Ramos (cell line): ENCODE data around the gene CPD.

Experiments used
- in situ Hi-C: fragments of 300-500 bp; cut with MboI; formaldehyde crosslinking; loops from one replicate; pipeline ENCODE4 v1.14.3; 2022; ENCODE audit warnings: low sequenced_read_pairs; ENCODE audit not compliant: unreplicated experiment

CPD gene

GRCh38 chr17:30477083-30477773 lies 98.5 kb downstream of the CPD start, which contains the start of gene GOSR1:
GOSR1 (plus strand) TSS chr17:30477408; CDS start chr17:30477434, 26 bp downstream.
- in situ Hi-C loops, result no loop called here

- in situ Hi-C loops, result no loop called here
Observed at GRCh38 chr17:30477774-30478115, 99.0 kb downstream of the CPD start.

GRCh38 chr17:30482555-30482954 lies 103.8 kb downstream of the CPD start:
- in situ Hi-C loops, result no loop called here

- in situ Hi-C loops, result no loop called here
Observed at GRCh38 chr17:30483159-30483558, 104.4 kb downstream of the CPD start.

GRCh38 chr17:30493780-30494179 lies 115.1 kb downstream of the CPD start:
- in situ Hi-C loops, result no loop called here

GRCh38 chr17:30495586-30495985 lies 116.9 kb downstream of the CPD start:
- in situ Hi-C loops, result no loop called here

- in situ Hi-C loops, result no loop called here
Observed at GRCh38 chr17:30503558-30503957, 124.8 kb downstream of the CPD start.

GRCh38 chr17:30505868-30506417 lies 127.2 kb downstream of the CPD start:
- in situ Hi-C loops, result no loop called here

GRCh38 chr17:30506481-30506880 lies 127.8 kb downstream of the CPD start:
- in situ Hi-C loops, result no loop called here

- in situ Hi-C loops, result no loop called here
Observed at GRCh38 chr17:30513346-30513745, 134.6 kb downstream of the CPD start.

GRCh38 chr17:30514895-30515596 lies 136.3 kb downstream of the CPD start:
- in situ Hi-C loops, result no loop called here

GRCh38 chr17:30517786-30518185 lies 139.1 kb downstream of the CPD start:
- in situ Hi-C loops, result no loop called here

GRCh38 chr17:30519166-30519565 lies 140.4 kb downstream of the CPD start:
- in situ Hi-C loops, result no loop called here
